Right lobe of liver (tissue), 6 donors: Measurements from ENCODE around the gene TPRN. TPM values are rescaled to one million over a fixed set of nuclear protein-coding genes. Genes with fewer than 3 reads are reported as not detected.

Experiments used
- ATAC-seq, 4 donors: fragments of 200-7000 bp; cut with Tn5 transposase; one replicate each; pipeline ENCODE4 v1.9.1; 2020; ENCODE audit warnings: mild to moderate bottlenecking in 4 of 4, moderate library complexity in 4 of 4
- DNase-seq, 3 donors: peaks; one replicate each; pipeline ENCODE4 v3.0.0-alpha.2; 2020
- H3K27ac ChIP-seq, 3 donors: fragments of 200-600 bp; one replicate each; pipeline ENCODE4 v1.8.0; 2022
- H3K27me3 ChIP-seq, 2 donors: fragments of 200-600 bp; one replicate each; pipeline ENCODE4 v1.8.0; 2022
- H3K36me3 ChIP-seq, 4 donors: fragments of 200-600 bp; sonication (generic) in 1 of 4; one replicate each; pipeline versions ENCODE4 v1.5.1 to v1.8.0; 2017 to 2022; ENCODE audit warnings: control low read depth in 1 of 4
- H3K4me1 ChIP-seq, 4 donors: fragments of 200-600 bp; sonication (generic) in 1 of 4; one replicate each; pipeline versions ENCODE4 v1.5.1 to v1.8.0; 2017 to 2022; ENCODE audit warnings: control low read depth in 1 of 4
- H3K4me3 ChIP-seq, 3 donors: fragments of 200-600 bp; one replicate each; pipeline ENCODE4 v1.8.0; 2022
- H3K9me3 ChIP-seq, 4 donors: fragments of 200-600 bp; sonication (generic) in 1 of 4; one replicate each; pipeline versions ENCODE4 v1.5.1 to v1.8.0; 2017 to 2022; ENCODE audit warnings: control low read depth in 1 of 4
- CTCF ChIP-seq, 4 donors: fragments of 200-600 bp in 3 of 4; fragments of 450-650 bp in 1 of 4; IDR thresholded peaks; one replicate each; pipeline versions ENCODE4 v1.5.1 to v1.8.0; 2016 to 2022; ENCODE audit warnings: antibody characterized with exemption in 4 of 4, mild to moderate bottlenecking in 2 of 4
- POLR2A ChIP-seq: fragments of 450-650 bp; IDR thresholded peaks from one replicate; pipeline ENCODE4 v1.6.1; 2017; ENCODE audit warnings: antibody characterized with exemption, mild to moderate bottlenecking
- WGBS: methylation state at CpG from one replicate; pipeline ENCODE4 v1.1.6; 2018; ENCODE audit warnings: low coverage, low lambda C conversion rate; ENCODE audit not compliant: insufficient coverage; ENCODE audit errors: missing lambda C conversion rate; 5-methylcytosine and 5-hydroxymethylcytosine counted together
- intact Hi-C, 2 donors: fragments of 100-400 bp; cut with DNase I; formaldehyde crosslinking; loops; one replicate each; pipeline versions ENCODE4 v1.11.2 to v1.14.1; 2022
- total RNA-seq, 6 experiments: library from RNA; depleted of rRNA in 2 of 6; stranded (reverse); fragments of >200 nt in 2 of 6; fragmentation: NEBNext Ultra II Directional in 3 of 6; extraction: Animal tissue kit (Norgen Biotek cat#: 25700) in 3 of 6; gene quantifications; one replicate each; pipeline versions ENCODE4 v1.1.0 to v1.2.4, GENCODE V29; 2016 to 2023
- donor health status: DM: no; HTN: yes; CAD: no.
- donor health status: DM: no; HTN: no; CAD: no.
- donor health status: DM: no; HTN: no; CAD: no.
- donor health status: DM: no; HTN: yes; CAD: no.
- donor health status: DM: no; HTN: yes; CAD: no.

TPRN gene
- total RNA-seq, 6 experiments from 2014 or later, result 12.1 to 28.9 (median 18.1) TPM

GRCh38 chr9:137166380-137167229, 33.9 kb downstream of the TPRN start:
- no peak for DNase-seq
- no peaks in the 10 kb centered on the region for H3K9me3 ChIP-seq
- ATAC-seq, result no peak
- peaks cover 6 to 71% of the 10 kb centered on the region in 2 donors for H3K27me3 ChIP-seq
- peaks cover 0 to 30% (median 0%) of the 10 kb centered on the region in 4 donors for H3K4me1 ChIP-seq
- no CpG with 5 or more reads among the region's 22 CpGs for WGBS
- TF ChIP-seq CTCF (IDR thresholded peaks at IDR 0.05), result no peak
- TF ChIP-seq POLR2A, result no peak
- no peak overlapping the region for H3K27ac ChIP-seq
- H3K4me3 ChIP-seq, result no peak overlapping the region
- intact Hi-C loops, result loop anchor here in 1 of 2 donors (10.0 kb wide), 1 partner anchor 608 kb away; no protein-coding TSS in a partner anchor
- H3K36me3 ChIP-seq, result no peaks in the 10 kb centered on the region

GRCh38 chr9:137165250-137165836, 35.2 kb downstream of the TPRN start:
- intact Hi-C loops, result loop anchor here in 1 of 2 donors (10.0 kb wide), 1 partner anchor 609 kb away; no protein-coding TSS in a partner anchor
- TF ChIP-seq POLR2A (no peak), CTCF (IDR thresholded peaks at IDR 0.05) (no peak)
- H3K27ac ChIP-seq, result no peak overlapping the region
- H3K4me3 ChIP-seq, result no peak overlapping the region
- WGBS, result 71% methylated on average over 12 of the region's 32 CpGs
- H3K4me1 ChIP-seq, result peaks cover 0 to 30% (median 0%) of the 10 kb centered on the region in 4 donors
- no peaks in the 10 kb centered on the region for H3K9me3 ChIP-seq
- DNase-seq (no peak), ATAC-seq (no peak)
- H3K27me3 ChIP-seq, result peaks cover 6 to 70% of the 10 kb centered on the region in 2 donors
- H3K36me3 ChIP-seq, result no peaks in the 10 kb centered on the region

GRCh38 chr9:137164370-137165249, 35.9 kb downstream of the TPRN start:
- intact Hi-C loops, result loop anchor here in 1 of 2 donors (10.0 kb wide), 1 partner anchor 610 kb away; no protein-coding TSS in a partner anchor
- H3K9me3 ChIP-seq, result no peaks in the 10 kb centered on the region
- no peak overlapping the region for H3K27ac ChIP-seq
- 70% methylated on average over 4 of the region's 34 CpGs for WGBS
- ATAC-seq (no peak), DNase-seq (no peak)
- H3K27me3 ChIP-seq, result peaks cover 6 to 63% of the 10 kb centered on the region in 2 donors
- no peaks in the 10 kb centered on the region for H3K36me3 ChIP-seq
- no peak overlapping the region for H3K4me3 ChIP-seq
- TF ChIP-seq CTCF (IDR thresholded peaks at IDR 0.05), result no peak
- no peak for TF ChIP-seq POLR2A
- H3K4me1 ChIP-seq, result peaks cover 0 to 26% (median 0%) of the 10 kb centered on the region in 4 donors

- intact Hi-C loops, result loop anchor here in 1 of 2 donors (10.0 kb wide), 1 partner anchor 611 kb away; no protein-coding TSS in a partner anchor
- Histone ChIP-seq H3K27me3 (peaks cover 6 to 57% of the 10 kb centered on the region in 2 donors), H3K36me3 (no peaks in the 10 kb centered on the region), H3K4me3 (no peak overlapping the region), H3K9me3 (no peaks in the 10 kb centered on the region), H3K27ac (no peak overlapping the region), H3K4me1 (peaks cover 0 to 18% (median 0%) of the 10 kb centered on the region in 4 donors)
- no peak for TF ChIP-seq POLR2A
- DNase-seq (no peak), ATAC-seq (no peak)
- no CpG with 5 or more reads among the region's 22 CpGs for WGBS
Measured at GRCh38 chr9:137163805-137164204, 36.7 kb downstream of the TPRN start.
